Upper lobe of left lung (tissue), 4 donors: ENCODE data around the gene SOST.

Experiments used
- CTCF ChIP-seq, 6 experiments: fragments of 450-650 bp in 4 of 6; fragments of 200-600 bp in 2 of 6; sonication (generic) in 2 of 6; IDR thresholded peaks; one replicate each; pipeline ENCODE4 v1.5.1; 2016 to 2019; ENCODE audit warnings: antibody characterized with exemption in 6 of 6
- EP300 ChIP-seq, 4 donors: sonication (generic); formaldehyde crosslinking; IDR thresholded peaks; one replicate each; pipeline ENCODE4 v1.5.1; 2017; ENCODE audit warnings: antibody characterized with exemption in 4 of 4, control low read depth in 2 of 4
- POLR2A ChIP-seq, 4 donors: fragments of 450-650 bp; IDR thresholded peaks; one replicate each; pipeline ENCODE4 v1.5.1; 2016 to 2017; ENCODE audit warnings: antibody characterized with exemption in 4 of 4, mild to moderate bottlenecking in 2 of 4

- TF ChIP-seq CTCF (IDR thresholded peaks at IDR 0.05) (no peak), EP300 (IDR thresholded peaks at IDR 0.05) (no peak), POLR2A (IDR thresholded peaks at IDR 0.05) (peak; percentile 13 to 89 (median 58))
These were observed 38.1 kb downstream of the SOST start for GRCh38 chr17:43720311-43721060.
